ENCODE data around the gene MCF2L2. TPM values are rescaled to one million over a fixed set of nuclear protein-coding genes. Genes with fewer than 3 reads are reported as not detected.

The MCF2L2 gene
- total and polyA plus RNA-seq, 11 donors, result 0.12 to 1.4 (median 0.23) TPM; not detected in 1

DNA sequence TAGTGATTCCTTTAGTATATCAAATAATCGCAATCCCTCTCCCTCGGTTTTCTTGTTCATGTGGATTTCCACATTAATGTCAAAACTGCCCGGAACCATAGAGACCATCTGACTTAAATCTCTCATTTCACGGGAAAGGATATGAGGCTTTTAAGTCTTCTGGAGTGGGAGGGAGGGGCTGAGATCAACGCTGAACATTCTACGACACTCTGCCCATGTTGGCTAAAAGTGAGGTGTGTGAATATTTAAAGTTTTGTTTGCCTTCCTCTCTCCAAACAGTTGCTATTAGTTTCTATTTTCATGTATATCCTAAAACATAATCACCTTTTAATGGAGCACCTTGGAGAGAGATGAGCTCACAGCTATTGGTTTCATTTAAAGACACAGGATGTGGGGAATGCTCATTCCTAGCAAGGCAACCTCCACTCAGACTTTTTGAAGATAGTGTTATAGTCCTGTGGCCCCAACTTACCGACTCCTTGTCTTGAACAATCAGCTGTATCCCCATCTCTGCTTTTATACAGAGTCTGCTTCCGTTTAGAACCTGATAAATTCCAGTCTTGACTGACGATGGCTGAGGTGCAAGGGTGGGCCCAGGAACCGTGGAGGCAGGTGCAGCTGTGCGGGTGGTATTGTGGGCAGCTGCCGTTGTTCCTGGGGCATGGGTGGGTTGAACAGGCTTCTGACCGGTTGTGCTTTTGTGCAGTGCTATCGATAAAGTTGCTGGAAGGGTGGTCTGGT lies 275.0 kb downstream of the MCF2L2 start:
- WGBS, 4 donors, result 83 to 87% (median 84%) methylated on average over 14 of the region's 14 CpGs
- intact Hi-C loops (cut with DNase I), result no loop called here
- H3K27me3 ChIP-seq, result no peaks in the 10 kb centered on the region

DNA sequence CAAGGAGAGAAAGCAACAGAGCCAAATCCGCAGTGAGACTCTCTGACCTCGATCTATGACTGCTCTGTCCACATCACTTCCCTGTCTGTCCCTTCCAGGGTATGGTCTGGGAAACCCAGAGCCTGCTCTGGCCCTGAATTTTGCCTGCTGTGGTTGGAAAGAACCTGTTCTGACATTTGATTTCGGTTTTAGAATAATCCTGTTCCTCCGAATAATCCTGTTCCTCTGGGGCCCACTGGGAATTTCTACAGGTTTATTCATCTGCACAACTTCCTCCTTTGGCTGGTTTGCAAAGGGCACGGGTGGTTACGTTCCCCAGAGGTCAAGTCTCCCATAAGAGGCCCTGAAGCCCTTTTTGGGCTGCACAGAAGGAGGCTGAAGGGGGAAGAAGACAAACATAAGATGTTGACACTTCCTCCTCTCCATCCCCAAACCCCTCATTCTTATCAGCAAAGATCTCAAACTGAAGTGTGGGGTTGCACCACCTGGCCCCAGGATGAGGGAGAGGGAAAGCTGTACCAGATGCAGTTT lies 276.5 kb downstream of the MCF2L2 start:
- no peaks in the 10 kb centered on the region for H3K27me3 ChIP-seq
- no peak for TF ChIP-seq POLR2A (IDR thresholded peaks at IDR 0.05)
- TF ChIP-seq, protein P1, sequence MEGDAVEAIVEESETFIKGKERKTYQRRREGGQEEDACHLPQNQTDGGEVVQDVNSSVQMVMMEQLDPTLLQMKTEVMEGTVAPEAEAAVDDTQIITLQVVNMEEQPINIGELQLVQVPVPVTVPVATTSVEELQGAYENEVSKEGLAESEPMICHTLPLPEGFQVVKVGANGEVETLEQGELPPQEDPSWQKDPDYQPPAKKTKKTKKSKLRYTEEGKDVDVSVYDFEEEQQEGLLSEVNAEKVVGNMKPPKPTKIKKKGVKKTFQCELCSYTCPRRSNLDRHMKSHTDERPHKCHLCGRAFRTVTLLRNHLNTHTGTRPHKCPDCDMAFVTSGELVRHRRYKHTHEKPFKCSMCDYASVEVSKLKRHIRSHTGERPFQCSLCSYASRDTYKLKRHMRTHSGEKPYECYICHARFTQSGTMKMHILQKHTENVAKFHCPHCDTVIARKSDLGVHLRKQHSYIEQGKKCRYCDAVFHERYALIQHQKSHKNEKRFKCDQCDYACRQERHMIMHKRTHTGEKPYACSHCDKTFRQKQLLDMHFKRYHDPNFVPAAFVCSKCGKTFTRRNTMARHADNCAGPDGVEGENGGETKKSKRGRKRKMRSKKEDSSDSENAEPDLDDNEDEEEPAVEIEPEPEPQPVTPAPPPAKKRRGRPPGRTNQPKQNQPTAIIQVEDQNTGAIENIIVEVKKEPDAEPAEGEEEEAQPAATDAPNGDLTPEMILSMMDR (IDR thresholded peaks at IDR 0.05), result no peak
- 58 to 65% (median 59%) methylated on average over 6 of the region's 6 CpGs for WGBS, 4 donors
- no peaks in the 10 kb centered on the region for H3K4me1 ChIP-seq
- no peaks in the 10 kb centered on the region for H3K36me3 ChIP-seq
- H3K9me3 ChIP-seq, result no peaks in the 10 kb centered on the region
- ATAC-seq (no peak), DNase-seq (no peak)
- intact Hi-C loops (cut with DNase I), result no loop called here
- no peak overlapping the region for H3K4me3 ChIP-seq
- H3K27ac ChIP-seq, result no peak overlapping the region

More for the DNA sequence above, 275.0 kb downstream of the MCF2L2 start:
- no peaks in the 10 kb centered on the region for H3K9me3 ChIP-seq
- H3K4me3 ChIP-seq, result no peak overlapping the region
- H3K36me3 ChIP-seq, result no peaks in the 10 kb centered on the region
- DNase-seq (no peak), ATAC-seq (no peak)
- H3K4me1 ChIP-seq, result no peaks in the 10 kb centered on the region
- H3K27ac ChIP-seq, result no peak overlapping the region
- TF ChIP-seq, protein P1 (IDR thresholded peaks at IDR 0.05), result no peak
- no peak for TF ChIP-seq POLR2A (IDR thresholded peaks at IDR 0.05)

DNA sequence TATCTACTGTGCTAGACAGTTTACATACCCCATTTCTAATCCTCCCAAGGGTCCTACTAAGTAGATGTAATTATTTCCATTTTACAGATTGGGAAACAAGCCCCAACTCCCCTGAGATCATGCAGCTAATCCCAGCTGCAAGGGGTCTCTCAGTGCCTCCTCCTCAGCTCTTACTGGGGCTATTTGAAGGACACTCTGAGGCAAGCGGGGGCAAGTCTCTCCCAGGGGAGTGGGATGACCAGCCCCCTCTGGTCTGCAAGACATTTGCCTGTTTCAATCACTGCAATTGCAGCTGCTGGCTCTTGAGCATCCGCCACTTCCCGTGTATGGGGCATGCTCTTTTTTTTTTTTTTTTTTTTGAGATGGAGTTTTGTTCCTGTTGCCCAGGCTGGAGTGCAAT lies 277.3 kb downstream of the MCF2L2 start:
- DNase-seq, result no peak
- Histone ChIP-seq H3K27me3 (no peaks in the 10 kb centered on the region), H3K4me3 (no peak overlapping the region), H3K4me1 (no peaks in the 10 kb centered on the region), H3K36me3 (no peaks in the 10 kb centered on the region), H3K9me3 (no peaks in the 10 kb centered on the region), H3K27ac (no peak overlapping the region)
- intact Hi-C loops (cut with DNase I), result no loop called here
- WGBS, 4 donors, result 76 to 84% (median 79%) methylated on average over 3 of the region's 3 CpGs
- no peak for TF ChIP-seq POLR2A (IDR thresholded peaks at IDR 0.05)
- TF ChIP-seq, protein P1 (IDR thresholded peaks at IDR 0.05), result no peak
- no peak for ATAC-seq

DNA sequence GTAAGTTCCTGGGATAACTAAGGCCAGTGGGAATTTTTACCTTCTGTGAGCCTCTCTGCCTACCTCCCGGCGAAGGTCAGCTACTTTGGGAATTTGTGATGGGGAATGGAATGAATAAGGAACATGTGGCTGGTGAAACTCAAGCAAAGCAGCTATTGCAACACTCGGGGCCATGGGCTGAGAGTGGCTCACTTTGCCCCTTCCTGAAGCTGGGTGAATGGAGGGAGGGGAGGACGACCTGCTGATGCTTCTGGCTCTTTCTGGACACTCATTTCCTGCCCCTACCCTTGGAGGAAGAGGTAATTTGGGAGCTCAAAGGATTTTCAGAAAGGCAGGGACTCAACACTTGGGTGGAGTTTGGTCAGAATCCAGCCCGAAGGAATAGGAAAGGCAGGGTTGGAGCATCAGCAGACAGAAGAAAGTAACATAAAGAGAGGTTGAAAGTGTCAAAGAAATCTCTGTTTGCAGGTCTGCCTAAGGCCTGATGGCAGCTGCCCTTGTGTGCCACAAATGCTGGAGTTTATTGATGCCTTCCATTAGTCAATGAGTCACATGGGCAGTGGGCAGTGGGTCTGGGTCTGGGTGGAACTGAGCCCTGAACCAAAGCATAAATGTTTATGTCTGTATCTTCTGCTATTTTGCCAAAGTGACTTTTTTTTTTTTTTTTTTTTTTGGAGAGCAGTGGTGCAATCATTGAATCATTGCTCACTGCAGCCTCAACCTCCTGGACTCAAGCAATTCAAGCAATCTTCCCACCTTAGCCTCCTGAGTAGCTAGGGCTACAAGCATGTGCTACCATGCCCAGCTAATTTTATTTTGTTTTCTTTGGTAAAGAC lies 278.3 kb downstream of the MCF2L2 start:
- no peak overlapping the region for H3K27ac ChIP-seq

More for the DNA sequence above, 278.3 kb downstream of the MCF2L2 start:
- WGBS, 4 donors, result 51 to 63% (median 56%) methylated on average over 5 of the region's 5 CpGs
- no peak for ATAC-seq
- Histone ChIP-seq H3K36me3 (no peaks in the 10 kb centered on the region), H3K4me3 (no peak overlapping the region), H3K9me3 (no peaks in the 10 kb centered on the region), H3K4me1 (no peaks in the 10 kb centered on the region), H3K27me3 (no peaks in the 10 kb centered on the region)
- TF ChIP-seq POLR2A (IDR thresholded peaks at IDR 0.05), result no peak
- TF ChIP-seq, protein P1 (IDR thresholded peaks at IDR 0.05), result no peak
- intact Hi-C loops (cut with DNase I), result no loop called here
- DNase-seq, result no peak
